HCT116 (cell line): ENCODE results near the gene ZBTB17. TPM values are rescaled to one million over a fixed set of nuclear protein-coding genes. Genes with fewer than 3 reads are reported as not detected.

Source experiments
- ATAC-seq: fragments of 200-7000 bp; cut with Tn5 transposase; 2 replicates; pipeline ENCODE4 v1.9.1; 2020; ENCODE audit warnings: mild to moderate bottlenecking, moderate library complexity
- BruUV-seq: library from RNA; stranded (reverse); fragments of 400-500 nt; replicated peaks from 2 replicates; lab custom pipeline; 2021; lab: Mats Ljungman, UMichigan
- CTCF ChIA-PET: fragments of 300-600 bp; sonication (Branson Sonifier 250); formaldehyde crosslinking; loops from one replicate; lab custom pipeline; 2021; ENCODE audit warnings: antibody characterized with exemption; lab: Charles Lee
- POLR2A ChIA-PET: fragments of 300-600, 350-600 bp; sonication (Branson Sonifier 250); formaldehyde crosslinking; loops from one replicate; lab custom pipeline; 2021; ENCODE audit warnings: antibody characterized with exemption; lab: Charles Lee
- RAD21 ChIA-PET, 2 experiments: fragments of 300-600 bp; sonication (Branson Sonifier 250); formaldehyde crosslinking; loops; one replicate each; lab custom pipeline; 2023; ENCODE audit warnings: low total read pairs in 2 of 2; ENCODE audit not compliant: uncharacterized antibody in 2 of 2, unreplicated experiment in 2 of 2, low non-redundant PET in 1 of 2; lab: Charles Lee
- DNase-seq: peaks from one replicate; pipeline ENCODE4 v3.0.0-alpha.2; 2010; ENCODE audit warnings: low read depth, low spot score
- H2AFZ ChIP-seq: fragments of 200-600 bp; shearing (Covaris generic), sonication (generic); 2 replicates; pipeline ENCODE4 v1.6.1; 2017; ENCODE audit warnings: low read depth, mixed run types, mixed read lengths, antibody characterized with exemption, low read length; ENCODE audit not compliant: poor library complexity, severe bottlenecking
- H3K27ac ChIP-seq: 2 replicates; pipeline ENCODE4 v1.5.1; 2012; ENCODE audit warnings: low read depth, low read length
- H3K27me3 ChIP-seq: fragments of 200-600 bp; sonication (generic); 2 replicates; pipeline ENCODE4 v1.6.1; 2016; ENCODE audit warnings: mixed run types, low read length, mixed read lengths; ENCODE audit not compliant: insufficient read depth
- H3K36me3 ChIP-seq, 2 experiments: fragments of 200-500 bp in 1 of 2; fragments of 200-600 bp in 1 of 2; sonication (Bioruptor generic) in 1 of 2; sonication (generic) in 1 of 2; 2 replicates each; pipeline versions ENCODE4 v1.5.1 to v1.6.1; 2014 to 2016; ENCODE audit warnings: low read length in 2 of 2, inconsistent platforms in 1 of 2, mixed read lengths in 1 of 2, mixed run types in 1 of 2; ENCODE audit not compliant: insufficient read depth in 2 of 2, control insufficient read depth in 1 of 2
- H3K4me1 ChIP-seq, 2 experiments: fragments of 200-600 bp in 1 of 2; sonication (generic) in 1 of 2; 2 replicates each; pipeline versions ENCODE4 v1.5.1 to v1.6.1; 2012 to 2017; ENCODE audit warnings: low read length in 2 of 2, inconsistent platforms in 1 of 2, mild to moderate bottlenecking in 1 of 2, mixed read lengths in 1 of 2, mixed run types in 1 of 2, moderate library complexity in 1 of 2; ENCODE audit not compliant: insufficient read depth in 2 of 2, control insufficient read depth in 1 of 2
- H3K4me2 ChIP-seq: fragments of 200-600 bp; sonication (generic); 2 replicates; pipeline ENCODE4 v1.6.1; 2017; ENCODE audit warnings: mixed run types, low read length, mixed read lengths
- H3K4me3 ChIP-seq, 2 experiments: fragments of 200-600 bp in 1 of 2; sonication (generic) in 1 of 2; replicated peaks in 1 of 2; 2 replicates each; pipeline ENCODE4 v1.5.1; 2011 to 2016; ENCODE audit warnings: low read length in 2 of 2, control low read depth in 1 of 2, low read depth in 1 of 2, mild to moderate bottlenecking in 1 of 2, mixed read lengths in 1 of 2, mixed run types in 1 of 2
- H3K79me2 ChIP-seq: fragments of 200-600 bp; sonication (generic); 2 replicates; pipeline ENCODE4 v1.6.1; 2017; ENCODE audit warnings: mild to moderate bottlenecking, mixed run types, low read length, moderate library complexity, mixed read lengths; ENCODE audit not compliant: insufficient read depth
- H3K9ac ChIP-seq: fragments of 200-600 bp; sonication (generic); 2 replicates; pipeline ENCODE4 v1.6.1; 2016; ENCODE audit warnings: low read length, mixed read lengths
- H3K9me2 ChIP-seq: fragments of 200-600 bp; sonication (generic), shearing (Covaris generic); 2 replicates; pipeline ENCODE4 v1.6.1; 2017; ENCODE audit warnings: mixed run types, mild to moderate bottlenecking, moderate library complexity; ENCODE audit not compliant: insufficient read depth
- H3K9me3 ChIP-seq, 2 experiments: fragments of 200-500 bp in 1 of 2; fragments of 200-600 bp in 1 of 2; sonication (Bioruptor generic) in 1 of 2; sonication (generic) in 1 of 2; 2 replicates each; pipeline ENCODE4 v1.6.1; 2014 to 2017; ENCODE audit warnings: low read length in 2 of 2, mixed read lengths in 2 of 2, inconsistent platforms in 1 of 2, low read depth in 1 of 2, mild to moderate bottlenecking in 1 of 2, mixed run types in 1 of 2, moderate library complexity in 1 of 2; ENCODE audit not compliant: control insufficient read depth in 1 of 2, insufficient read depth in 1 of 2
- H4K20me1 ChIP-seq: fragments of 200-600 bp; sonication (generic), shearing (Covaris generic); 2 replicates; pipeline ENCODE4 v1.6.1; 2017; ENCODE audit warnings: mixed run types, mild to moderate bottlenecking, moderate library complexity; ENCODE audit not compliant: insufficient read depth
- ATF3 ChIP-seq: IDR thresholded peaks from 2 replicates; pipeline ENCODE4 v1.6.1; 2012
- CBX3 ChIP-seq: IDR thresholded peaks from 2 replicates; pipeline ENCODE4 v1.6.1; 2012; ENCODE audit warnings: low read depth
- CEBPB ChIP-seq: IDR thresholded peaks from 2 replicates; pipeline ENCODE4 v1.6.1; 2012; ENCODE audit warnings: low read depth
- ELF1 ChIP-seq: IDR thresholded peaks from 2 replicates; pipeline ENCODE4 v1.6.1; 2012; ENCODE audit warnings: low read depth, borderline replicate concordance
- EZH2 ChIP-seq: fragments of 200-600 bp; sonication (generic); IDR thresholded peaks from 2 replicates; pipeline ENCODE4 v1.6.1; 2017; ENCODE audit warnings: antibody characterized with exemption, mixed run types
- FOSL1 ChIP-seq: IDR thresholded peaks from 2 replicates; pipeline ENCODE4 v1.6.1; 2012; ENCODE audit warnings: low read depth
- JUND ChIP-seq: IDR thresholded peaks from 2 replicates; pipeline ENCODE4 v1.6.1; 2012
- MAX ChIP-seq: IDR thresholded peaks from 2 replicates; pipeline ENCODE4 v1.6.1; 2012
- POLR2A ChIP-seq: IDR thresholded peaks from 2 replicates; pipeline ENCODE4 v1.7.0; 2011; ENCODE audit warnings: borderline replicate concordance; ENCODE audit not compliant: insufficient read depth, insufficient read length; ENCODE audit errors: extremely low read depth
- POLR2AphosphoS5 ChIP-seq: IDR thresholded peaks from 2 replicates; pipeline ENCODE4 v1.6.1; 2011; ENCODE audit warnings: mild to moderate bottlenecking, low read depth, low read length, moderate library complexity
- REST ChIP-seq: IDR thresholded peaks from 2 replicates; pipeline ENCODE4 v1.6.1; 2012; ENCODE audit warnings: low read depth
- SIN3A ChIP-seq: IDR thresholded peaks from 2 replicates; pipeline ENCODE4 v1.6.1; 2012; ENCODE audit warnings: low read depth
- YY1 ChIP-seq: IDR thresholded peaks from 2 replicates; pipeline ENCODE4 v1.6.1; 2011; ENCODE audit warnings: low read length, low read depth, moderate library complexity, mild to moderate bottlenecking; ENCODE audit not compliant: insufficient replicate concordance; ENCODE audit errors: extremely low read depth
- ZFX ChIP-seq: fragments of 450-650 bp; IDR thresholded peaks from 2 replicates; pipeline ENCODE4 v1.6.1; 2017
- ZNF274 ChIP-seq: fragments of 200-500 bp; sonication (Bioruptor generic); IDR thresholded peaks from 2 replicates; pipeline ENCODE4 v1.6.1; 2014; ENCODE audit warnings: mild to moderate bottlenecking, low read depth, low read length, inconsistent platforms
- intact Hi-C: fragments of 100-400 bp; cut with micrococcal nuclease; formaldehyde crosslinking; loops from 2 replicates; pipeline ENCODE4 v1.10.0; 2022
- total RNA-seq: library from RNA; stranded (reverse); gene quantifications from one replicate; pipeline ENCODE4 v1.2.1, GENCODE V29; 2021; ENCODE audit not compliant: unreplicated experiment
- TF ChIP-seq, protein P1 (sequence below): IDR thresholded peaks from 2 replicates; pipeline ENCODE4 v1.6.1; 2011; ENCODE audit warnings: mild to moderate bottlenecking, low read length, moderate library complexity; ENCODE audit not compliant: insufficient replicate concordance; ENCODE audit errors: extremely low read depth
- TF ChIP-seq, protein P2 (sequence below), 3 experiments: fragments of 200-600 bp in 1 of 3; sonication (generic) in 1 of 3; IDR thresholded peaks in 2 of 3; conservative IDR thresholded peaks in 1 of 3; 2 replicates each; pipeline ENCODE4 v1.5.1; 2012 to 2017; ENCODE audit warnings: low read depth in 2 of 3, low read length in 2 of 3, antibody characterized with exemption in 1 of 3, borderline replicate concordance in 1 of 3, control low read depth in 1 of 3, mild to moderate bottlenecking in 1 of 3, mixed read lengths in 1 of 3, mixed run types in 1 of 3, moderate library complexity in 1 of 3; ENCODE audit not compliant: insufficient read depth in 1 of 3

Gene ZBTB17
- total RNA-seq, 1 experiment from 2014 or later, result 31.6 TPM

- Histone ChIP-seq H3K27me3 (no peaks in the 10 kb centered on the region), H3K4me1 (peaks cover 20 to 24% of the 10 kb centered on the region in 2 experiments), H3K9me2 (no peaks in the 10 kb centered on the region), H3K27ac (no peak overlapping the region), H3K4me3 (no peak overlapping the region)
- CTCF ChIA-PET, result no interaction called here
- TF ChIP-seq REST, result no peak
- no peak for TF ChIP-seq EZH2
- TF ChIP-seq ZFX, result no peak
- TF ChIP-seq JUND, result no peak
- no peak for TF ChIP-seq ATF3
- TF ChIP-seq, protein P1, sequence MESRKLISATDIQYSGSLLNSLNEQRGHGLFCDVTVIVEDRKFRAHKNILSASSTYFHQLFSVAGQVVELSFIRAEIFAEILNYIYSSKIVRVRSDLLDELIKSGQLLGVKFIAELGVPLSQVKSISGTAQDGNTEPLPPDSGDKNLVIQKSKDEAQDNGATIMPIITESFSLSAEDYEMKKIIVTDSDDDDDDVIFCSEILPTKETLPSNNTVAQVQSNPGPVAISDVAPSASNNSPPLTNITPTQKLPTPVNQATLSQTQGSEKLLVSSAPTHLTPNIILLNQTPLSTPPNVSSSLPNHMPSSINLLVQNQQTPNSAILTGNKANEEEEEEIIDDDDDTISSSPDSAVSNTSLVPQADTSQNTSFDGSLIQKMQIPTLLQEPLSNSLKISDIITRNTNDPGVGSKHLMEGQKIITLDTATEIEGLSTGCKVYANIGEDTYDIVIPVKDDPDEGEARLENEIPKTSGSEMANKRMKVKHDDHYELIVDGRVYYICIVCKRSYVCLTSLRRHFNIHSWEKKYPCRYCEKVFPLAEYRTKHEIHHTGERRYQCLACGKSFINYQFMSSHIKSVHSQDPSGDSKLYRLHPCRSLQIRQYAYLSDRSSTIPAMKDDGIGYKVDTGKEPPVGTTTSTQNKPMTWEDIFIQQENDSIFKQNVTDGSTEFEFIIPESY, result no peak
- TF ChIP-seq, protein P2, sequence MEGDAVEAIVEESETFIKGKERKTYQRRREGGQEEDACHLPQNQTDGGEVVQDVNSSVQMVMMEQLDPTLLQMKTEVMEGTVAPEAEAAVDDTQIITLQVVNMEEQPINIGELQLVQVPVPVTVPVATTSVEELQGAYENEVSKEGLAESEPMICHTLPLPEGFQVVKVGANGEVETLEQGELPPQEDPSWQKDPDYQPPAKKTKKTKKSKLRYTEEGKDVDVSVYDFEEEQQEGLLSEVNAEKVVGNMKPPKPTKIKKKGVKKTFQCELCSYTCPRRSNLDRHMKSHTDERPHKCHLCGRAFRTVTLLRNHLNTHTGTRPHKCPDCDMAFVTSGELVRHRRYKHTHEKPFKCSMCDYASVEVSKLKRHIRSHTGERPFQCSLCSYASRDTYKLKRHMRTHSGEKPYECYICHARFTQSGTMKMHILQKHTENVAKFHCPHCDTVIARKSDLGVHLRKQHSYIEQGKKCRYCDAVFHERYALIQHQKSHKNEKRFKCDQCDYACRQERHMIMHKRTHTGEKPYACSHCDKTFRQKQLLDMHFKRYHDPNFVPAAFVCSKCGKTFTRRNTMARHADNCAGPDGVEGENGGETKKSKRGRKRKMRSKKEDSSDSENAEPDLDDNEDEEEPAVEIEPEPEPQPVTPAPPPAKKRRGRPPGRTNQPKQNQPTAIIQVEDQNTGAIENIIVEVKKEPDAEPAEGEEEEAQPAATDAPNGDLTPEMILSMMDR (IDR thresholded peaks at IDR 0.05 in 2 of 3, conservative IDR thresholded peaks at IDR 0.05 in 1 of 3; ENCODE audit: borderline replicate concordance in 1 of 3, insufficient read depth in 1 of 3, low read depth in 2 of 3, low read length in 2 of 3), result no peak
- TF ChIP-seq CBX3, result no peak
- TF ChIP-seq POLR2AphosphoS5, result no peak
- no peak for TF ChIP-seq CEBPB
- TF ChIP-seq FOSL1, result no peak
- TF ChIP-seq ELF1, result no peak
- no peak for TF ChIP-seq SIN3A
- TF ChIP-seq POLR2A, result no peak
- TF ChIP-seq YY1, result no peak
- TF ChIP-seq MAX, result no peak
- TF ChIP-seq ZNF274, result no peak
- TF ChIP-seq, all 23 proteins: peak for 0
- ATAC-seq, result no peak
- Histone ChIP-seq H2AFZ (no peak overlapping the region), H3K9me3 (no peaks in the 10 kb centered on the region), H3K4me2 (no peak overlapping the region), H4K20me1 (no peaks in the 10 kb centered on the region), H3K9ac (no peak overlapping the region), H3K79me2 (peaks cover 17% of the 10 kb centered on the region; the same call in 1 of the 2 replicates), H3K36me3 (peaks cover 15 to 23% of the 10 kb centered on the region in 2 experiments; a peak in 3 of 4 replicates)
- DNase-seq, result no peak
- no TSS peak for BruUV-seq
- RAD21 ChIA-PET, result no interaction called here
- intact Hi-C loops, result no loop called here
- POLR2A ChIA-PET, result interaction anchor here (0.6 kb wide), 1 partner anchor 130 kb away, joined by 3 read pairs; no protein-coding TSS in a partner anchor
Observed at GRCh38 chr1:15945832-15946448, 30.0 kb downstream of the ZBTB17 start.
